ENCODE measurements around the gene APOL3. TPM values are rescaled to one million over a fixed set of nuclear protein-coding genes. Genes with fewer than 3 reads are reported as not detected.

APOL3 gene
- total RNA-seq, 1 donor from 2014 or later, result 58.2 TPM

DNA sequence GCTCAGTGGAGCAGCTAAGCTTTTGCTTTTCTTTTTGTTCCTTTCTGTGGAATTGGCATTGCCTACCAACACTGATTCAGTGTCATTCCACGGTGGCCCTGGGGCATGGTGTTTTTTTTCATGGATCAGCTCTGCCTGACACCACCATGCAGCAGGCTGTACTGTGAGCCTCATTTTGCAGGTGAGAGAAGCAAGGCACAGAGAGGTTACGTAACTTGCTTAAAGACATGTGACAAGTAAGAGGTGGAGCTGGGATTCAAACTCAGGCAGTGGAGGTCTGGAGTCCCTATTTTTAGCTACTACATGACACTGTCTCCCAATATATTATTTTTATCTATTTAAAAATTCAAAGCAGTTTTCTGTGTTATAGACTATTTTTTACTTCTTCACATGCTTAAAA, 44.4 kb downstream of the APOL3 start:
- Histone ChIP-seq H3K36me3 (no peaks in the 10 kb centered on the region), H3K9me3 (no peaks in the 10 kb centered on the region), H3K27me3 (no peaks in the 10 kb centered on the region), H3K4me3 (no peak overlapping the region), H3K4me1 (no peaks in the 10 kb centered on the region), H3K27ac (no peak overlapping the region)
- TF ChIP-seq CTCF (IDR thresholded peaks at IDR 0.05), result no peak
- intact Hi-C loops (cut with DNase I), result no loop called here
- DNase-seq (no peak), ATAC-seq (no peak)

- Histone ChIP-seq H3K27ac (no peak overlapping the region), H3K36me3 (no peaks in the 10 kb centered on the region), H3K4me1 (no peaks in the 10 kb centered on the region), H3K9me3 (no peaks in the 10 kb centered on the region), H3K4me3 (no peak overlapping the region), H3K27me3 (no peaks in the 10 kb centered on the region)
- ATAC-seq, result no peak
- intact Hi-C loops (cut with DNase I), result no loop called here
- no peak for DNase-seq
- TF ChIP-seq CTCF (IDR thresholded peaks at IDR 0.05), result no peak
Measured at GRCh38 chr22:36113121-36113520, 47.4 kb downstream of the APOL3 start.

- intact Hi-C loops (cut with DNase I), result no loop called here
- ATAC-seq, result no peak
Measured at GRCh38 chr22:36111316-36111715, 49.2 kb downstream of the APOL3 start.

DNA sequence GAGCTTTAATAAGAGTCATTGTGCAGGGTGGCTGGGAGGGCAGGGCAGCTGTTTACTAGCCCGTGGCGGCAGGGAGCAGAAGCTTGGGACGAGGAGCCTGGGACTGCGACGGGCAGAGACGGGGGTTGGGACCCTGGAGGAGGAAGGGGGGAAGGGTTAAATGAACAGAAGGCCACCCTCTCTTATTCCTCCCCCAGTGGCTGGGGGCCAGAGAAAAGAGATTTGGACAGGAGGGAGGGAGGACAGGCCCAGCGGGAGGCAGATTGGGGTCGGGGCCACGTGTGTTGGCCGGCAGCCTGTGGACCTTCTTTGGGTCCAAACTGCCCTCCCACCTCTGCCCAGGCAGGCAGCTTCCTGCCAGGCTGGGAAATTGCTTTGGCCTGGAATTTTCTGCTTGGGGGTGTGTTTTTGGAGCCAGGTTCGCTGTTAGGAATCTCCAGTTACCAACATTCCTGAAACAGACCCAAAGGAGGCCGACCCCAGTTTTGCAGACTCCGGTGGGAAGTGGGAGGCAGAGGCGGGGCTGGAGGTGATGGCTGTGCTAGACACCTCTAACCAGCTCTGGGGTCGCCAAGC, 50.2 kb downstream of the APOL3 start:
- intact Hi-C loops (cut with DNase I), result no loop called here

More at GRCh38 chr22:36111316-36111715, 49.2 kb downstream of the APOL3 start:
- no peak for TF ChIP-seq CTCF (IDR thresholded peaks at IDR 0.05)
- Histone ChIP-seq H3K36me3 (no peaks in the 10 kb centered on the region), H3K9me3 (no peaks in the 10 kb centered on the region), H3K27me3 (no peaks in the 10 kb centered on the region), H3K4me3 (no peak overlapping the region), H3K27ac (no peak overlapping the region), H3K4me1 (no peaks in the 10 kb centered on the region)
- no peak for DNase-seq

DNA sequence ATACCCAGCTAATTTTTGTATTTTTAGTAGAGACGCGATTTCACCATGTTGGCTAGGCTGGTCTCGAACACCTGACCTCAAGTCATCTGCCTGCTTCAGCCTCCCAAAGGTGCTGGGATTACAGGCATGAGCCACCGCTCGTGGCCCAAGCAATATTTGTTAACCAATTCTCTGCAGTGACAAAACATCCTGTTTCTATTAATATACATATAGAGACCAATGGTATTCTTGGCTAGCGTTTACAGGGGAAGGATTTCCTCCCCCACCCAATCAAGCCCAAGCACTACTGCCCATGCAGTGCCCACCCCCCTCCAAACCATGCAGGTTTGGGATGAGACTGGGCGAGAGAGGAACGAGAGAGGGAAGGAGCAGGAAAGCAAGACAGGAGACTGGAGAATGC, 53.1 kb downstream of the APOL3 start:
- ATAC-seq (no peak), DNase-seq (no peak)
- no peaks in the 10 kb centered on the region for H3K4me1 ChIP-seq
- intact Hi-C loops (cut with DNase I), result no loop called here
- TF ChIP-seq CTCF (IDR thresholded peaks at IDR 0.05), result no peak
- no peak overlapping the region for H3K27ac ChIP-seq
- H3K9me3 ChIP-seq, result no peaks in the 10 kb centered on the region
- H3K36me3 ChIP-seq, result no peaks in the 10 kb centered on the region
- H3K27me3 ChIP-seq, result no peaks in the 10 kb centered on the region
- no peak overlapping the region for H3K4me3 ChIP-seq

More for the DNA sequence above, 50.2 kb downstream of the APOL3 start:
- no peaks in the 10 kb centered on the region for H3K36me3 ChIP-seq
- no peak overlapping the region for H3K4me3 ChIP-seq
- H3K4me1 ChIP-seq, result no peaks in the 10 kb centered on the region
- DNase-seq (no peak), ATAC-seq (no peak)
- H3K27me3 ChIP-seq, result no peaks in the 10 kb centered on the region
- TF ChIP-seq CTCF (IDR thresholded peaks at IDR 0.05), result no peak
- H3K9me3 ChIP-seq, result no peaks in the 10 kb centered on the region
- no peak overlapping the region for H3K27ac ChIP-seq

DNA sequence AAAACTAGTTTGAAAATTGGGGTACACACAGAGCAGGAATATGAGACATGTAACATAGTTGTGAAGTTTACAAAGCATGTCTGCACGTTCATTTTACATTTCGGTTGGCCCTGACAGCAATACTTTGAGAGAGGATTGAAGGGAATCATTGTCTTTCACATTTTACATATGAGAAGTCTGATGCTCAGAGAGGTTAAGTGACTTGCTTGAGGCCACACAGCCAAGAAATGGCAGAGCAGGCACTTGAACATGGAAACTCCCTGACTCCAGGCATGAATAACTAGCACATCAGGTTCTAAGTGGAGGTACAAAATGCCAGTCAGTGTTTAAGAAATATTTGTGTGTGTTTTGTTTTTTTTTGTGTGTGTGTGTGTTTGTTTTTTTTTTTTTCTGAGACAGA, 53.6 kb downstream of the APOL3 start:
- DNase-seq (no peak), ATAC-seq (no peak)
- intact Hi-C loops (cut with DNase I), result no loop called here
- Histone ChIP-seq H3K36me3 (no peaks in the 10 kb centered on the region), H3K4me3 (no peak overlapping the region), H3K4me1 (no peaks in the 10 kb centered on the region), H3K27ac (no peak overlapping the region), H3K9me3 (no peaks in the 10 kb centered on the region), H3K27me3 (no peaks in the 10 kb centered on the region)
- TF ChIP-seq CTCF (IDR thresholded peaks at IDR 0.05), result no peak
